HepG2 (cell line): ENCODE results near the gene RBP4. TPM values are rescaled to one million over a fixed set of nuclear protein-coding genes. Genes with fewer than 3 reads are reported as not detected.

Experiments
- ATAC-seq: fragments of 200-7000 bp; cut with Tn5 transposase; 3 replicates; pipeline ENCODE4 v1.9.1; 2020; ENCODE audit warnings: mild to moderate bottlenecking, moderate library complexity
- BruUV-seq: library from RNA; stranded (reverse); fragments of 400-500 nt; replicated peaks from 2 replicates; lab custom pipeline; 2021; lab: Mats Ljungman, UMichigan
- CTCF ChIA-PET: fragments of 300-600 bp; formaldehyde crosslinking; extraction: SDS; loops from one replicate; lab custom pipeline; 2021; ENCODE audit warnings: low total read pairs, inconsistent platforms, low intra/inter-chr PET ratio; lab: Yijun Ruan, JAX
- POLR2A ChIA-PET: fragments of 350-600 bp; sonication (Branson Sonifier 250); formaldehyde crosslinking; loops from one replicate; lab custom pipeline; 2020; ENCODE audit warnings: antibody characterized with exemption, inconsistent platforms; lab: Yijun Ruan, JAX
- DNase-seq: peaks from one replicate; pipeline ENCODE4 v3.0.0-alpha.2; 2015; ENCODE audit warnings: low spot score
- FAIRE-seq: peaks from 3 replicates; lab custom pipeline; 2011; peaks lifted over from hg19 to GRCh38; lab: Jason Lieb, UNC
- H2AFZ ChIP-seq: one replicate; pipeline ENCODE4 v1.6.1; 2011; ENCODE audit warnings: low read length, inconsistent platforms
- H3K27ac ChIP-seq: fragments of 300-600 bp; 3 replicates; pipeline ENCODE4 v1.8.0; 2011; ENCODE audit warnings: mixed run types, mild to moderate bottlenecking, mixed read lengths, low read length, inconsistent platforms; ENCODE audit not compliant: insufficient read depth; ENCODE audit errors: extremely low read length
- H3K27me3 ChIP-seq, 2 experiments: fragments of 200-600 bp in 1 of 2; 2 replicates in 1 of 2; 3 replicates in 1 of 2; pipeline versions ENCODE4 v1.6.0 to v1.8.0; 2011; ENCODE audit warnings: low read length in 2 of 2, mild to moderate bottlenecking in 2 of 2, moderate library complexity in 2 of 2, inconsistent platforms in 1 of 2; ENCODE audit not compliant: insufficient read depth in 2 of 2, control insufficient read depth in 1 of 2
- H3K36me3 ChIP-seq, 2 experiments: fragments of 200-600 bp in 1 of 2; replicated peaks in 1 of 2; 2 replicates in 1 of 2; 3 replicates in 1 of 2; pipeline versions ENCODE4 v1.5.1 to v1.8.0; 2011; ENCODE audit warnings: low read length in 2 of 2, inconsistent platforms in 1 of 2; ENCODE audit not compliant: insufficient read depth in 2 of 2, control insufficient read depth in 1 of 2
- H3K4me1 ChIP-seq: 2 replicates; pipeline ENCODE4 v1.5.1; 2012; ENCODE audit warnings: low read length, inconsistent platforms; ENCODE audit not compliant: insufficient read depth
- H3K4me2 ChIP-seq: 2 replicates; pipeline ENCODE4 v1.6.0; 2011; ENCODE audit warnings: low read depth, low read length, inconsistent platforms
- H3K4me3 ChIP-seq, 3 experiments: fragments of 200-600 bp in 1 of 3; sonication (generic), shearing (Covaris generic) in 1 of 3; replicated peaks in 1 of 3; 2 replicates each; pipeline ENCODE4 v1.5.1; 2011 to 2016; ENCODE audit warnings: low read length in 3 of 3, inconsistent platforms in 2 of 3, low read depth in 2 of 3, mild to moderate bottlenecking in 2 of 3, control low read depth in 1 of 3, mixed read lengths in 1 of 3; ENCODE audit not compliant: insufficient read depth in 1 of 3
- H3K79me2 ChIP-seq: one replicate; pipeline ENCODE4 v1.6.1; 2011; ENCODE audit warnings: low read length, inconsistent platforms; ENCODE audit not compliant: insufficient read depth
- H3K9ac ChIP-seq: 2 replicates; pipeline ENCODE4 v1.6.0; 2011; ENCODE audit warnings: mild to moderate bottlenecking, low read depth, low read length, inconsistent platforms; ENCODE audit not compliant: insufficient read depth
- H3K9me3 ChIP-seq: 2 replicates; pipeline ENCODE4 v1.5.1; 2012; ENCODE audit warnings: mild to moderate bottlenecking, low read length
- H4K20me1 ChIP-seq: 2 replicates; pipeline ENCODE4 v1.6.0; 2011; ENCODE audit warnings: inconsistent platforms, mild to moderate bottlenecking, low read length, moderate library complexity; ENCODE audit not compliant: insufficient read depth
- GTF3A ChIP-seq: sonication (generic); formaldehyde crosslinking; conservative IDR thresholded peaks from 2 replicates; pipeline ENCODE4 v1.4.0; 2020; ENCODE audit warnings: mild to moderate bottlenecking, missing genetic modification reagents
- HNRNPLL ChIP-seq: fragments of 200-400 bp; formaldehyde crosslinking; IDR thresholded peaks from 2 replicates; pipeline ENCODE4 v1.6.1; 2017; ENCODE audit warnings: mild to moderate bottlenecking, low read depth, low read length; ENCODE audit not compliant: poor library complexity, severe bottlenecking
- IRF2 ChIP-seq: IDR thresholded peaks from 2 replicates; pipeline ENCODE4 v1.6.1; 2018; ENCODE audit warnings: missing genetic modification reagents, missing compliant biosample characterization
- KDM1A ChIP-seq: IDR thresholded peaks from 2 replicates; pipeline ENCODE4 v1.6.1; 2016; ENCODE audit warnings: missing compliant biosample characterization
- NR2C2 ChIP-seq: sonication (generic); formaldehyde crosslinking; IDR thresholded peaks from 2 replicates; pipeline ENCODE4 v1.4.0; 2020; ENCODE audit warnings: missing genetic modification reagents, mild to moderate bottlenecking, moderate library complexity, borderline replicate concordance
- SP1 ChIP-seq, 2 experiments: fragments of 450-650 bp in 1 of 2; sonication (generic) in 1 of 2; formaldehyde crosslinking in 1 of 2; IDR thresholded peaks; 2 replicates each; pipeline versions ENCODE4 v1.4.0 to v1.6.1; 2016 to 2020; ENCODE audit warnings: missing genetic modification reagents in 1 of 2
- TEAD3 ChIP-seq: optimal IDR thresholded peaks from 2 replicates; pipeline ENCODE3; 2016; ENCODE audit warnings: borderline replicate concordance
- ZKSCAN1 ChIP-seq: fragments of 150-350 bp; IDR thresholded peaks from 2 replicates; pipeline ENCODE4 v1.6.1; 2014; ENCODE audit warnings: low read length
- ZNF281 ChIP-seq: sonication (generic); formaldehyde crosslinking; IDR thresholded peaks from 2 replicates; pipeline ENCODE4 v1.4.0; 2020; ENCODE audit warnings: missing genetic modification reagents, borderline replicate concordance
- ZNF343 ChIP-seq: sonication (generic); formaldehyde crosslinking; IDR thresholded peaks from 2 replicates; pipeline ENCODE4 v1.4.0; 2020; ENCODE audit warnings: mild to moderate bottlenecking, missing genetic modification reagents
- ZSCAN12 ChIP-seq: sonication (generic); formaldehyde crosslinking; IDR thresholded peaks from 2 replicates; pipeline ENCODE4 v1.9.0; 2021; ENCODE audit warnings: mild to moderate bottlenecking, missing genetic modification reagents
- ZSCAN30 ChIP-seq: sonication (generic); formaldehyde crosslinking; IDR thresholded peaks from 2 replicates; pipeline ENCODE4 v1.5.0; 2020; ENCODE audit warnings: mild to moderate bottlenecking, missing genetic modification reagents
- WGBS: methylation state at CpG from one replicate; pipeline ENCODE4 v1.1.6; 2017; ENCODE audit warnings: low lambda C conversion rate; 5-methylcytosine and 5-hydroxymethylcytosine counted together
- in situ Hi-C: cut with HindIII; loops from 2 replicates; pipeline ENCODE4 v1.10.0; 2017; ENCODE audit warnings: low pct_unique_long_range_greater_than_20kb; ENCODE audit not compliant: extremely low pct_ligation_motif_present
- intact Hi-C: fragments of 100-400 bp; cut with micrococcal nuclease; formaldehyde crosslinking; loops from one replicate; pipeline ENCODE4 v1.10.0; 2022; ENCODE audit not compliant: unreplicated experiment
- polyA plus RNA-seq, 8 experiments: library from polyadenylated mRNA; depleted of rRNA in 3 of 8; stranded (reverse) in 7 of 8; unstranded in 1 of 8; fragments of >200 nt; fragmentation: Illumina TruSeq in 4 of 8; extraction: Trizol in 4 of 8; gene quantifications; 2 replicates each; pipeline versions ENCODE4 v1.2.1 to v1.2.3, GENCODE V29; 2011 to 2016; ENCODE audit warnings: low read depth in 4 of 8, missing spikeins in 1 of 8, mixed read lengths in 1 of 8; ENCODE audit not compliant: insufficient read depth in 1 of 8
- total RNA-seq, 5 experiments: library from RNA; depleted of rRNA; stranded (reverse); fragments of >200 nt; fragmentation: Illumina TruSeq; extraction: Trizol; gene quantifications; 2 replicates each; pipeline ENCODE4 v1.2.3, GENCODE V29; 2016; ENCODE audit warnings: low read depth in 1 of 5
- TF ChIP-seq, protein P1 (sequence below): sonication (generic); formaldehyde crosslinking; IDR thresholded peaks from 2 replicates; pipeline ENCODE4 v1.5.1; 2020; ENCODE audit warnings: missing genetic modification reagents, mild to moderate bottlenecking, borderline replicate concordance
- TF ChIP-seq, protein P2 (sequence below): sonication (generic); formaldehyde crosslinking; IDR thresholded peaks from 2 replicates; pipeline ENCODE4 v1.4.0; 2020; ENCODE audit warnings: mild to moderate bottlenecking, missing genetic modification reagents
- TF ChIP-seq, protein P3 (sequence below): sonication (generic); formaldehyde crosslinking; IDR thresholded peaks from 2 replicates; pipeline ENCODE4 v1.4.0; 2020; ENCODE audit warnings: missing genetic modification reagents

RBP4 gene
- total and polyA plus RNA-seq, 2 of the 13 experiments (the other 11 are each of a cell fraction or from before 2014, with no cell fraction given): 642 to 931 TPM

GRCh38 chr10:93570383-93570782 is 30.7 kb downstream of the RBP4 start (continued):
- no peak for TF ChIP-seq TEAD3 (CRISPR knock-in tag)
- TF ChIP-seq KDM1A: no peak
- TF ChIP-seq ZKSCAN1: no peak
- no peak for TF ChIP-seq SP1 (IDR thresholded peaks at IDR 0.05)
- no peak for TF ChIP-seq SP1 (CRISPR knock-in tag; IDR thresholded peaks at IDR 0.05)
- TF ChIP-seq NR2C2 (CRISPR knock-in tag): no peak
- no peak for TF ChIP-seq ZNF343 (CRISPR knock-in tag)
- no peak for TF ChIP-seq GTF3A (CRISPR knock-in tag)
- TF ChIP-seq HNRNPLL: no peak
- TF ChIP-seq, protein P1, sequence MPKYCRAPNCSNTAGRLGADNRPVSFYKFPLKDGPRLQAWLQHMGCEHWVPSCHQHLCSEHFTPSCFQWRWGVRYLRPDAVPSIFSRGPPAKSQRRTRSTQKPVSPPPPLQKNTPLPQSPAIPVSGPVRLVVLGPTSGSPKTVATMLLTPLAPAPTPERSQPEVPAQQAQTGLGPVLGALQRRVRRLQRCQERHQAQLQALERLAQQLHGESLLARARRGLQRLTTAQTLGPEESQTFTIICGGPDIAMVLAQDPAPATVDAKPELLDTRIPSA (CRISPR knock-in tag): no peak
- TF ChIP-seq, protein P2, sequence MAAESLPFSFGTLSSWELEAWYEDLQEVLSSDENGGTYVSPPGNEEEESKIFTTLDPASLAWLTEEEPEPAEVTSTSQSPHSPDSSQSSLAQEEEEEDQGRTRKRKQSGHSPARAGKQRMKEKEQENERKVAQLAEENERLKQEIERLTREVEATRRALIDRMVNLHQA (CRISPR knock-in tag): no peak

- no peak for FAIRE-seq
- 0 out of 2 replicates have a peak overlapping the region, but pooled peaks have one; percentile 7 for H3K4me2 ChIP-seq
- no peaks in the 10 kb centered on the region for H3K79me2 ChIP-seq
- H3K4me1 ChIP-seq: no peaks in the 10 kb centered on the region
- H3K36me3 ChIP-seq: no peaks in the 10 kb centered on the region
- ChIA-PET CTCF (no interaction called here), POLR2A (no interaction called here)
- no peak overlapping the region; a peak in 1 of 6 replicates for H3K4me3 ChIP-seq
- no peak overlapping the region for H3K9ac ChIP-seq
- intact Hi-C loops: no loop called here
- ATAC-seq: peak; percentile 30; the same call in 2 of the 3 replicates
- WGBS: 3% methylated on average over 6 of the region's 21 CpGs
- no peaks in the 10 kb centered on the region for H3K9me3 ChIP-seq
- no peaks in the 10 kb centered on the region for H4K20me1 ChIP-seq
- BruUV-seq: no TSS peak
- H3K27ac ChIP-seq: no peak overlapping the region
- H3K27me3 ChIP-seq: peaks cover 4 to 62% of the 10 kb centered on the region in 2 experiments
- no peak for DNase-seq
- in situ Hi-C loops: no loop called here
- H2AFZ ChIP-seq: no peak overlapping the region
- TF ChIP-seq ZSCAN30 (CRISPR knock-in tag) (no peak), ZNF281 (CRISPR knock-in tag) (no peak), ZSCAN12 (CRISPR knock-in tag) (no peak), IRF2 (CRISPR knock-in tag) (no peak)
- TF ChIP-seq, protein P3, sequence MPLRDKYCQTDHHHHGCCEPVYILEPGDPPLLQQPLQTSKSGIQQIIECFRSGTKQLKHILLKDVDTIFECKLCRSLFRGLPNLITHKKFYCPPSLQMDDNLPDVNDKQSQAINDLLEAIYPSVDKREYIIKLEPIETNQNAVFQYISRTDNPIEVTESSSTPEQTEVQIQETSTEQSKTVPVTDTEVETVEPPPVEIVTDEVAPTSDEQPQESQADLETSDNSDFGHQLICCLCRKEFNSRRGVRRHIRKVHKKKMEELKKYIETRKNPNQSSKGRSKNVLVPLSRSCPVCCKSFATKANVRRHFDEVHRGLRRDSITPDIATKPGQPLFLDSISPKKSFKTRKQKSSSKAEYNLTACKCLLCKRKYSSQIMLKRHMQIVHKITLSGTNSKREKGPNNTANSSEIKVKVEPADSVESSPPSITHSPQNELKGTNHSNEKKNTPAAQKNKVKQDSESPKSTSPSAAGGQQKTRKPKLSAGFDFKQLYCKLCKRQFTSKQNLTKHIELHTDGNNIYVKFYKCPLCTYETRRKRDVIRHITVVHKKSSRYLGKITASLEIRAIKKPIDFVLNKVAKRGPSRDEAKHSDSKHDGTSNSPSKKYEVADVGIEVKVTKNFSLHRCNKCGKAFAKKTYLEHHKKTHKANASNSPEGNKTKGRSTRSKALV (CRISPR knock-in tag): peak; percentile 25; the same call in 1 of the 2 replicates
Observed at GRCh38 chr10:93568105-93568390, 33.0 kb downstream of the RBP4 start.
